Iris pigment epithelial cell (primary cell): Measurements from ENCODE around the gene MYL6.
"Not testable (repeated sequence)": the region's sequence is repeated elsewhere in the genome, so short reads cannot be mapped to it uniquely, and the experiment has no call there.

ENCODE experiments used
- DNase-seq: peaks from one replicate; pipeline ENCODE4 v3.0.0-alpha.2; 2011; ENCODE audit warnings: low read depth

MYL6 gene

DNA sequence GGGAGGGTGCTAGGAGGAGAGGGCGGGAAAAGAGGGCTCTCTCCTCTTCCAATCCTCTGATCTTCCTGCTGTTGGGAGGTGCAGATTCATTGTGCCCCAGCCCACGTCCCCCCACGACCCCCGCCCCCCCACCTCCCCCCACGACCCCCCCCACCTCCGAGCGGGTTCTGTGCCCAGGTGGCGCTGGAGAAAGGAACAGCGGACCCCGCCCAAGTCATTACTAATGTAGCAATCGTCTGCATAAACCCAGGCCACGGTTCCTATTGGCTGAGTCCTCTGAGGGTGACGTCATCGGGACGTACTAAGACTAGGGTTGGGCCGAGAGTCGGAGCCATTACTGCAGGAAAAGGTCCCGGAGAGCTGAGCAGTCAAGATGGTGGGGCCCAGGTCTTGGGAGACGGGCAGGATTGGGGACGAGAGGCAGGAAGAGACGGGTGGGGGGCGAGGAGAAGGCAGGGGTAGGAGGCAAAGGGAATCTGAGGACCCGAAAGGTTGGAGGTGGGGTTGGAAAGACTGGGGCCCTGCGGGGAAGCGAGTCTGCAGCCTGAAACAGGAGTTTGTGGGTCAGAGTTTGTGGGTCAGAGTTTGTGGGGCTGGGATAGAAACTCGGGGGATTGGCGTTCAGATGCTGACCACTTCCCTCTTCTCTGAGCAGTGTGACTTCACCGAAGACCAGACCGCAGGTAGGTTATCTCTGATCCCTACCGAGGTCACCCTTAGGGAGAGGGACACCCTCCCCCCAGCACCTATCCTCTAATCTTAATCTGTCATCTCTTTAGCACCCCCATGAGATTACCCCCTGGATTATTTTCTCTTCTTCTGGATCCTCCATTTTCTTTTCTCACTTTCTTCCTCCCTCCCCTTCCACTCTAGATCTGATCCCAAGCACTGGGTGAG is at the start of gene MYL6:
Gene MYL6 (plus strand): TSS at position 331 of the 897 bp plus-strand sequence. CDS start 43 bp downstream, at position 374.
- peak; percentile 98 for DNase-seq

DNA sequence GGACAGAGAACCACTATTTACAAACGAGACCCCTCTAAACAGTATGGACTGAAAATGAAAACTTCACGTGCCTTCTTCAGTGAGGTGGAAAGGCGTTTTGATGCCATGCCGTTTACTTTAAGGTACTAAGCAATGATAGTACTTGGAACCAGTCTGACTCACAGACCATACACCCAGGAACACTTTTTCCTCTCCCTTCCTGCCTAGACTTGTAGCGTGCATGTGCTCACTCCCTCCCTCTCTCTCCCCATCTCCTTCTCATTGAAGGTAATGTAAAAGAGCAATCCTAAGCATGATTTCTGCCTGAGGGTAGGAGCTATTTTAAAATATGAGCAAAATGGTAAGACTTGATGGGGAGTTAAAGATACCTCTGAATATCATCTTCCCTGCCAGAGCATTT is 47.6 kb upstream of the MYL6 start:
- DNase-seq = no peak

DNA sequence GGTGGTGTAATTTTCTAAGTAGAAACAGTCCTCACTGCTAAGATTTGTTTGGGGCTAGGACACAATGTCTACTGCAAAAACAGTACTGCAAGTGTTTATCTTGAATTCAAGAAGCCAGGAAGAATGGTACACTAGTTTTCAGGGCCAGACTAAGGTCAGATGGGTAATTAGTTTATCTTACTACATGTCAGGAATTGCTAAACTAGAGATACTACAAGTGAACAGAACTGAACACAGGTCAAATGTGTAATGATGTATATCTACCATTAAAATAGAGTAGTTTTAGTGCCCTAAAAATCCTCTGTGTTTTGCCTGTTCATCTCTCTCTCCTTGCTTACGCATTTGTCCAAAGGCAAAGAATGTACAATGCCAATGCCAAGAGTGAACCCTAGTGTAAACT is 44.1 kb upstream of the MYL6 start:
- DNase-seq = no peak

DNA sequence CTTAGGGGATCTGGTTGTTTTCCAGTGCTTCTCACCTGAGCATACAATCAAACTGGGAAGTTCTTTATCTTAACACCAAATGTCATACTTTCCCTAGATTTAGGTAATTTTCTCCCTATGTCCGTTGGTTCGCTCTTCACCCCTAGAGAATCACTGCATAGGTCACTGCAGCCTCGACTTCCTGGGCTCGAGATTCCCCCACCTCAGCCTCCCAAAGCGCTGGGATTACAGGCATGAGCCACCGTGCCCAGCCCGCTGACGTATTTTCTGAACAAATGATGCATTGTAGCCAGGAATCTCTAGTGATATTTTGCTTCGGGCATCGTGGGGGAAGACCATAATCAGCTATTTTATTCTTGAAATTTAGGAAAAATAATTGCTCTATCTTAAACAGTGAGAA is 42.8 kb upstream of the MYL6 start:
- DNase-seq = peak; percentile 45

DNA sequence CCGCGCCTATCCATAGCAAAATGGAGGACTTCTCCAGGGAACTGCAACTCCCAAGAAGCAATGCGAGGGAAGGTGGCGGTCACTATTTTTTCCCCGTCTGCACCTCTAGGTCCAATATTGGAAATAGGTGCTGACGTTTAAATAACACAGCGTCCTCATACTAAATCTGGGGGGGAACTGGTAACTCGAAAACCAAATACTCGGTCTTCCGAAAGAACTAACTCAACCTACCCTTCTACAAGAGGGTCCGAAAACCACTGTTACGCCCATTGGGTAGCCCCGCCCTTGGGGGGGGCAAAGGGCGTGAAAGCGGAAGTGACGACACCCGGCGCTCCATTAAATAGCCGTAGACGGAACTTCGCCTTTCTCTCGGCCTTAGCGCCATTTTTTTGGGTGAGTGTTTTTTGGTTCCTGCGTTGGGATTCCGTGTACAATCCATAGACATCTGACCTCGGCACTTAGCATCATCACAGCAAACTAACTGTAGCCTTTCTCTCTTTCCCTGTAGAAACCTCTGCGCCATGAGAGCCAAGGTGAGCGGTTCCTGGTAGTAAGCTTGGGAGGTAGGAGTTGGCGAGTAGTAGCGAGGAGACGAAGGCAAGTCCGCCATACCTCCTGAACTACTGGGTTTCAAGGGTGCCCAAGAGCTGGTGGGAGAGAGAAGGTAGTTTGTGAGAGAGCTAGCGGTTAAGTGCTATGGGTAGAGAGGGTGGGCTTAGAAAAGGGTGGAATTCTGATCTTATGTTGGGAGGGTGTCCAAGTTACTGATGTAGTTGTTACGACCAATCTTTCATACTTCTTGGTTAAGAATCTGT is 41.7 kb upstream of the MYL6 start, which contains the start of gene RPL41:
Gene RPL41 (plus strand): TSS at position 367 of the 815 bp plus-strand sequence.
- peak; percentile 90 for DNase-seq

DNA sequence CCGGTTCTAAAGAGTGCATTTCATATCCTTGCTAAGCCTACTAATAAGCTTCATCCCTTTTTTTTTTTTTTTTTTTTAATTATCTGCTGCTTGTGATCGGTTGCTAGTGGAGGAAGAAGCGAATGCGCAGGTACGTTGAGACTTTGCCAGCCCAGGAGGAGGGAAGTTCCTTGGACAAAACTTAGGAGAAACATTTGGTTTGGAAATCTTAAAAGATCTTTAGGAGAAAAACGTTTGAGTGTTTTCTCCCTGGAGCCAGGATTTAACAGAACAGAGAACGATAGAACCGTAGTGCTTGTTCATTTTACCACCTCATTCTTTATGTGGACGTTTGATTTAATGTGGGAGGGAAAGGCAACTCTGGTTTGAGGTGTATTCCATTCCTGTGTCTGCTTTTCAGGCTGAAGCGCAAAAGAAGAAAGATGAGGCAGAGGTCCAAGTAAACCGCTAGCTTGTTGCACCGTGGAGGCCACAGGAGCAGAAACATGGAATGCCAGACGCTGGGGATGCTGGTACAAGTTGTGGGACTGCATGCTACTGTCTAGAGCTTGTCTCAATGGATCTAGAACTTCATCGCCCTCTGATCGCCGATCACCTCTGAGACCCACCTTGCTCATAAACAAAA is 41.0 kb upstream of the MYL6 start:
- not testable (repeated sequence) for DNase-seq

DNA sequence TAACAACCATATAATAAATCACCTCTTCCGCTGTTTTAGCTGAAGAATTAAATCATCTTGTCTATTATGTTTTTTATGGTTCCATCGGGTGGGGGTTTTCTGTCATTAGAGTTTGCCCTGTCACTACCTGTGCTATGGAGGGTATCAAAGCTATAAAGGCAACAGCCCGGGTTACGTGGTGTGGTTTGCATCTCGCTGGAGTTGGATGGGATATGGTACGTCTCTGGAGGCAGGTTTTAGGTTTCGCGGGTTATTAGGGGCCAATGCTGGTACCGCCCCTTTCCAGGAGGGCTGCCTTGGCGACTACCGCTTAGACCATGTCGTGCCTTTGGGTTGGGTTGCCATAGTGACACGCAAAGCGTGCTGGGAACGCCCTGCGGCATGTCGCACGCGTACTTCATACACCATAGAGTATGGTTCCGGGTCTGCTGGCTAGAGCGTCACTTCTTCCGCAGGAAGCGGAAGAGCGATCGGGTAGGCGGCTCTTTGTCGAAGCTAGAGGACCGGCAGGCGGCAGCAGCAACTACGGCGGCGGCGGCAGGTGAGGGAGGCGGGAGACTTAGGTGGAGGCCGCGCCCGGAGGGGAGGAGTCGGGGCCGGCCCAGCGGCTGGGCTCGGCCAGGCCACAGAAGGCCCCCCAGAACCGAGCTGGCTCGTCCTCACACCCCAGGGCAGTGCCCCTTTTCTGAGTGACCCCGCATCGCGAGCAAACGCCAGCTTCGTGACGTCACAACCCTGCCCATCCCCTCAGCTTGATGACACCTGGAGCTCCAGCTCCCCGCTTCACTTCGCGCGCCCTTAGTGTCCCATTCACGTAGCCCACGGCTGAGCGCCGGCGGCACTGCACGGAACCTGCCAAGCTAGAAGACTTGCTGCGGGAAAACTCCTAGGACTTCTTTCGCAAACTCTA is 40.1 kb upstream of the MYL6 start, which contains the start of gene ZC3H10:
Gene ZC3H10 (plus strand): TSS at position 489 of the 910 bp plus-strand sequence. CDS start 2,297 bp downstream, outside the sequence.
- peak; percentile 99 for DNase-seq

DNA sequence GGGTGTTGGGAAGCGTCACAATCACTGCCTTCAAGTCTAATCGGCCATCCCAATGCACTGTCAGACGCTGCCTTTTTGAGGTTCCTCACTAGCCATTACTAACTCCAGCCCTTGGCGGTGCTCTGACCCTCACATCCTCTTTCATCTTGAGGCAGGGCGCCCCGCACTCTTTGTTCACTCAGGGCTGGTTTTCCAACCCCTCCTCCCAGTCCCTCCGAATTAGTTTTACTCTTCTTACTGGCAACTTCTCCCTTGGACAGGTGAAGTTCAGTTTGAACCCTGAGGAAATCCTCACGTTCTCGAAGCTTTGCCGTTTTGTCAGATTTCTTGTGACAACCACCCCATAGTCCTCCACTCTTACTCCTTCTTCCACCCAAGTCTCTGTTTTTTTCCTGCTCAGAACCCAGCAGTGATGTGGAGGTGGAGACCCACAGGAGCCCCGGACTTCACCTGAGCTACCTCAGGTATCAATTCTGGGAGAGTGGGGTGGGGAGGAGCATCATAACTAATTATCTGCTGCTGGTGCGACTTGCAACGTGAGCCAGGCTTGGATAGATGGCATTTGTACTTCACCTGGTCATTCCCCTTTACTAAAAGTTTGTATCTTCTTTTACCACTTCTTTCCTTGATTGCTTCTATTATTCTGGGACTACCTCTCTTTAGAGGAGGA is 39.3 kb upstream of the MYL6 start:
- DNase-seq = no peak

DNA sequence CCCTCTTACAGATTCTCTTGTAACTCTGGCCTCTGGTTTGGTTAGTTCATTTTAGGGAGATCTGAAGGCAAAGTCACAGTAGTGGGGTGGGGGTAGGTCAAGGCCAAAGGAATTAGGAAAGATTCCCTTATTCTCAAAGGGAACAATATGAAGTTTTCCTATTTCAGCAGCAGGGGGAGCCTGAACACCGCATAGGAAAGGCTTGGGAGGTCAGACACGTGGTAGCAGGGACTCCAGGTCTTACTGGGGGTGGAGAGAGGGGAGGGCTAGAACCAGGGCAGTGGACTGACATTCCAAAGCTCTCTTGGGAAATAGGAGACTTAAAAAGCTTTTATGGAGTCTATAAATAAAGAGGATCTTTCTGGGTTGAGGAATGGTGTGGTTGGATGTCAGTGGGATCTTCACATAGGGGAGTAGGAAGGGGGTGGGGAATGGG is 38.8 kb upstream of the MYL6 start:
- peak; percentile 94 for DNase-seq

DNA sequence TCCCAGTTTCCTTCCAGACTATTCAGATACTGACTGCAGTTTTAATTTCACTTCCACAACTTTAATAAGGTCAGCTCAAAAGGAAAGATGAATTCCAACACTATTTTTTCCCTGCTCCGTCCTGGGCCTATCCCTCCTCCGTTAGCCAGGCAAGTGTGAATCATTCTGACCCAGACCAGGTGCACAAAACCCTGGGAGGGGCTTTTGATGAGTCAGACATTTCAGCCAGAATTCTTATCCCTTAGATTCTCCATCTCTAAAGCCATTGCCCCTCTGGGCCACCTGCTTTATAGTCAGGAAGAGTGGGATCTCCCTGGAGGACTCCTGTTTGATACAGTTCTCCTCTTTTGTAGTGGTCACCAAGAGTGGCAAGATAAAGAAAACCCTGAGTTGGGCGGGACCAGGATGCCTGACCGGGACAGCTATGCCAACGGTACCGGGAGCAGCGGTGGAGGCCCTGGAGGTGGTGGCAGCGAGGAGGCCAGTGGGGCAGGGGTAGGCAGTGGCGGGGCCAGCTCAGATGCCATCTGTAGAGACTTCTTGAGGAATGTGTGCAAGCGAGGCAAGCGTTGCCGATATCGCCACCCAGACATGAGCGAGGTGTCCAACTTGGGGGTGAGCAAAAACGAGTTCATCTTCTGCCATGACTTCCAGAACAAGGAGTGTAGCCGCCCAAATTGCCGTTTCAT is 37.9 kb upstream of the MYL6 start:
- DNase-seq = peak; percentile 35

DNA sequence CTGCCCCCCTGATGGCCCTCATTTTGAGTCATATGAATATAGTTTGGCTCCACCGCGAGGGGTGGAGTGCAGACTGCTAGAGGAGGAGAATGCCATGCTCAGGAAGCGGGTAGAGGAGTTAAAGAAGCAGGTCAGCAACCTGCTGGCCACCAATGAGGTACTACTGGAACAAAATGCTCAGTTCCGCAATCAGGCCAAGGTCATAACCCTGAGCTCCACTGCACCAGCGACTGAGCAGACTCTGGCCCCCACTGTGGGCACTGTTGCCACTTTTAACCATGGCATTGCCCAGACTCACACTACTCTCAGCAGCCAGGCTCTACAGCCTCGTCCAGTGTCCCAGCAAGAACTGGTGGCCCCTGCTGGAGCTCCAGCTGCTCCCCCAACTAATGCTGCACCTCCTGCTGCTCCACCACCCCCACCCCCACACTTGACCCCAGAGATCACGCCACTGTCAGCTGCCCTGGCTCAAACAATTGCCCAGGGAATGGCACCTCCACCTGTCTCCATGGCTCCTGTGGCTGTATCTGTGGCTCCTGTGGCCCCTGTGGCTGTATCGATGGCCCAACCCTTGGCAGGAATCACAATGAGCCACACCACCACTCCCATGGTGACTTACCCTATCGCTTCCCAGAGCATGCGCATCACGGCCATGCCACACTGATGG is 36.8 kb upstream of the MYL6 start:
- DNase-seq = no peak

DNA sequence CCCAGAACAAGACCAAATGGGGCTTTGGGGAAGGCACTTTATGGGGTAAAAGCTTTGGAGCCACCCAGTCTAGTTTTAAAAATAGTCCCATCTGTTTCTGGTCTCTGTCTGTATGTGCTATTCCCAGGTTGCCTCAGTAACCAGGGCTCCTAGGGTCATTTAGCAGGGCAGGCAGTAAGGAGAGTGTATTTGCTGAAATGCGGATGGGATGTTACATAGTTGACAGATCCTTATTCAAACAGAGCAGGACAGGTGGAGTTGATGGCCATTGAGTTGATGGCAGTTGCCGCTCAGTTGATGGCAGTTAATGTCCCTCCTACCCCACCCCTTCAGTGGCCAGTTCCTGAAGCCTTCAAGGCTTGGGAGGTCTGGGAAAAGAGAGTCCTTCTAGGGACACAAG is 35.5 kb upstream of the MYL6 start:
- DNase-seq = no peak

DNA sequence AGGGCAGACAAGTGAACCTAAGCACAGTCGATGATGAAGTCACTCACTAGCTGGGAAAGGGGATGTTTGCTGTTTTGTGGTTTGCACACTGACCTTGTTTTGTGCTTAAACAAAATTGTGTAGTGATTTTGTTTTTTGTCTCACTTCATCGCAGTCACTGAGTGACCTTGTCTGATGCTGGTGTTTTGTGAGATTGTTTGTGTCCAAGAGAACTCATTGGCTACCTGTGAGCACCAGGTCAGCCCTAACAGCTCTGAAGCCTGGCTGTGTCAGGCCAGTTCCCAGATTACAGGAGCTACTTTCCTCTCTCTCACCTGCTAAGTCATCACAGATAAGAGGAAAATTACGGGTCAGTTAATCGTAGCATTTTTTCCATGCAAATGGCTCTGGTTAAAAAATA is 34.0 kb upstream of the MYL6 start:
- no peak for DNase-seq

DNA sequence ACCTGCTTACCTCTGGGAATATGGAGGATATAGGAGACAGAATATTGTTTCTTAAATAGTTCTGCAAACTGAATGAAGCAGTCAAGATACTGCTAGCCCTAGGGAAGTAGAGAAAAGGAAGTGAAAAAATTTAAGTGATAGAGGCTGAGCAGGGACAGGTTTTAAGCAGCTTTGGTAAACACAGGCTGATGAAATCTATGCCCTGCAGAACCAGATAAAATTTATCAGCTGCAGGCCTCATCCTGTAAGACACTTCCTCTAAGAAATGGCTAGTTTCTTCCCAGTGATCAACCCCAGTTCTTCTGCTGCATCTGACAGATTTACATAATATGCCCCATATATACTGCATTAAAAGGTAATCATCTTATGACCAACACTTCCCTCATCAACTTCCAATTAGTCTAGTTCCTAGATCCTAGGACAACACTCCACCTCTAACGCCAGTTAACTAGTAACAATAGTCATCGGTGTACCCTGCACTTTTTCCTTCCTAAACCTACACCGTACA is 31.4 kb upstream of the MYL6 start:
- no peak for DNase-seq

DNA sequence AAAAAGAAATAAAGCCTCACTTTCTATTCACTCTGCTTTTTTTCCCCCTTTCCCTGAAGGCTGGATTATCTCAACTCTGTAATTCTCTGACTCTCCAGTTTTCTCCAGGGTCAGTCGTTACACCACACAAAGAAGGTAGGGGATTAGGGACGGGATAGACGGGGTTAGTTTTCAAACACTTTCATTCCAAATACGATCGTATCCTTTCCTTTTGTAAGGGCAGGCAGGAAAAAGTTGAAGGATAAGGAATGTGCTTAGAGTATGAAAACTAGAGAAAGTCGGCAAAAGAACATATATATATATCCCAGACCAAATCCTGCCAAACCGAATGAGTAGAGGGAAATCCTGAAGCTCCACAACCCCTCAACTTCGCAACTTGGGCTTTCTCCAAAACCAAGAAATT is 30.7 kb upstream of the MYL6 start:
- no peak for DNase-seq

DNA sequence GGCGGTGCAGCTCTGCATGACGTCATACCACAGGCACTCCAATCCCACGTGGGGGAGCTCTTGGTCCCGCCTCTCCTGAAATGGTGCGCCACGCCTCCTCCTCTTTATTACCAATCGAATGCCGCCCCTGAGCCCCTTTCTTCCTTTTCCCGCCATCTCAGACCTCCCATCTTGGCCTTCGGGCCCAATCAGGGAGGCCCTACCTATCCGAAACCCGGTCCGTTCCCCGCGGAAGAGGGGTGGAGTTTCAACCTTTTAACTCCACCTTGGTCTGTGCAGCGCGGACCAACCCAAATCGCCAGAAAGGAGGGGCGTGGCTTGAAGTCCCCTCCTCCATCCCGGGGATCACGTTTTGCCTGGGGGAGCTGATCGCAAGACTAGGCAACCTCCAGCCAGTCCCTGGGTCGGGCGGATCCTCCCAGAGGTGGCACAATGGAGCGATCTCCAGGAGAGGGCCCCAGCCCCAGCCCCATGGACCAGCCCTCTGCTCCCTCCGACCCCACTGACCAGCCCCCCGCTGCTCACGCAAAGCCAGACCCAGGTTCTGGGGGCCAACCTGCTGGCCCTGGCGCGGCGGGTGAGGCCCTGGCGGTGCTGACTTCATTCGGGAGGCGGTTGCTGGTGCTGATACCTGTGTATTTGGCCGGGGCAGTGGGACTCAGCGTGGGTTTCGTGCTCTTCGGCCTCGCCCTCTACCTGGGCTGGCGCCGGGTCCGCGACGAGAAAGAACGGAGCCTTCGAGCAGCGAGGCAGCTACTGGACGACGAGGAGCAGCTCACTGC is 30.1 kb upstream of the MYL6 start, which contains the start of gene ESYT1:
Gene ESYT1 (plus strand): TSS at position 380 of the 782 bp plus-strand sequence. CDS start 53 bp downstream, at position 433.
- peak; percentile 100 for DNase-seq

DNA sequence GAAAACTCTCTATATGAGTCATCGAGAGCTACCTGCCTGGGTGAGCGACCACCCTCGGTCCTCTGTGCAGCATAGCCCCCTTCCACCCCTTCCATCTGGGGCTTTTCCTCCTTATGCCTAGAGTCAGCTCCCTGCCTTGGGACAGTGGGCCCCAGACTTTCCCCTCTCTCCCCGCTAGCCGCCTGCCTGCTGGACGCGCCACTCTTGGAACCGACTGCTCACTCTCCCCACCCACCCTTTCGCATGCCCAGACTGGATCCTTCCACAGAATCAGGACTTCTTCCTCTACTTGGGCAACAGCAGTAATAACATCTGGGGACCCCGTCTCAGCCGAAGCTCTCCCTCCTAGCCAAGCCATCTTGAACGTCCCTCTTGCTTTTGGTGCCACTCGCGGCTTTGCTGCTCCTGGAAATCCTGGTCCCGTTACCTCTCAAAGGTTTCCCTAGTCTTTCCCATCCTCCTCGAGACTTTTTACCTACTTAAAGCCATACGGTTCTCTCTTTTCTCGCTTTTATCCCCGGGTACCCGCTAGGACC is 29.4 kb upstream of the MYL6 start:
- peak; percentile 22 for DNase-seq
